Activated B cell treated with CpG ODN at 0.5 μM for 24 hours (primary cell): ENCODE results near the gene PCNT. TPM values are rescaled to one million over a fixed set of nuclear protein-coding genes. Genes with fewer than 3 reads are reported as not detected.

Experiments
- ATAC-seq: fragments of 200-7000 bp; cut with Tn5 transposase; one replicate; pipeline ENCODE4 v1.10.0; 2021; ENCODE audit warnings: low read depth, mild to moderate bottlenecking, moderate library complexity
- CTCF ChIA-PET: fragments of 350-600 bp; sonication (Branson Sonifier 250); formaldehyde crosslinking; loops from one replicate; lab custom pipeline; 2021; ENCODE audit warnings: antibody characterized with exemption; lab: Charles Lee
- POLR2A ChIA-PET: fragments of 350-600 bp; sonication (Branson Sonifier 250); formaldehyde crosslinking; loops from one replicate; lab custom pipeline; 2021; ENCODE audit warnings: antibody characterized with exemption; lab: Charles Lee
- DNase-seq: peaks from one replicate; pipeline ENCODE4 v3.0.0; 2022
- H3K27ac Mint-ChIP-seq: one replicate; pipeline ENCODE4 v1.8.0; 2020; ENCODE audit warnings: mixed read lengths
- H3K27me3 Mint-ChIP-seq: one replicate; pipeline ENCODE4 v1.8.0; 2021; ENCODE audit warnings: mixed read lengths
- H3K36me3 Mint-ChIP-seq: one replicate; pipeline ENCODE4 v1.8.0; 2021; ENCODE audit warnings: low read depth, mixed read lengths
- H3K4me1 Mint-ChIP-seq: one replicate; pipeline ENCODE4 v1.8.0; 2021; ENCODE audit warnings: mixed read lengths
- H3K4me3 Mint-ChIP-seq: one replicate; pipeline ENCODE4 v1.8.0; 2020; ENCODE audit warnings: mild to moderate bottlenecking, mixed read lengths
- H3K9me3 Mint-ChIP-seq: one replicate; pipeline ENCODE4 v1.8.0; 2020; ENCODE audit warnings: mixed read lengths
- CTCF ChIP-seq: fragments of 200-600 bp; IDR thresholded peaks from one replicate; pipeline ENCODE4 v1.8.0; 2022; ENCODE audit warnings: antibody characterized with exemption, mild to moderate bottlenecking
- intact Hi-C: fragments of 100-400 bp; cut with micrococcal nuclease; formaldehyde crosslinking; loops from one replicate; pipeline ENCODE4 v1.15.1; 2024
- total RNA-seq: library from RNA; stranded (reverse); gene quantifications from 2 replicates; pipeline ENCODE4 v1.2.3, GENCODE V29; 2022

PCNT gene
- total RNA-seq, result 39.7 and 40.9 TPM in 2 replicates

GRCh38 chr21:46323710-46324389 lies at the start of gene PCNT, which contains the start of gene C21orf58:
PCNT (plus strand) TSS chr21:46324156; CDS start chr21:46324229, 73 bp downstream.
C21orf58 (minus strand) TSS chr21:46323870; CDS start chr21:46322738, 1,132 bp downstream.
- Mint-ChIP-seq H3K9me3 (no peaks in the 10 kb centered on the region), H3K4me3 (peak within 1 kb of the TSS; percentile 94), H3K27ac (peak within 1 kb of the TSS; percentile 94), H3K4me1 (peaks cover 29% of the 10 kb centered on the region), H3K36me3 (peaks cover 16% of the 10 kb centered on the region), H3K27me3 (no peaks in the 10 kb centered on the region)
- POLR2A ChIA-PET, result interaction anchor here (1.0 kb wide), 2 partner anchors 95 to 312 kb away, joined by 5 to 6 read pairs; partner anchors contain the start of genes LSS and PRMT2
- DNase-seq (peak; percentile 98), ATAC-seq (peak; percentile 82)
- intact Hi-C loops, result loop anchor here (1.0 to 5.0 kb wide), 6 partner anchors 38 to 1382 kb away; partner anchors contain the start of genes DIP2A, LSS, SLX9 and SPATC1L
- CTCF ChIA-PET, result interaction anchor here (0.9 kb wide), 1 partner anchor 180 kb away, joined by 3 read pairs; no protein-coding TSS in a partner anchor
- TF ChIP-seq CTCF, result no peak

- TF ChIP-seq CTCF, result no peak
- peaks cover 81% of the 10 kb centered on the region for H3K36me3 Mint-ChIP-seq
- H3K4me1 Mint-ChIP-seq, result peaks cover 3% of the 10 kb centered on the region
- intact Hi-C loops, result no loop called here
- POLR2A ChIA-PET, result no interaction called here
- H3K27ac Mint-ChIP-seq, result no peak overlapping the region
- no peak overlapping the region for H3K4me3 Mint-ChIP-seq
- DNase-seq (no peak), ATAC-seq (no peak)
- CTCF ChIA-PET, result no interaction called here
- no peaks in the 10 kb centered on the region for H3K27me3 Mint-ChIP-seq
- H3K9me3 Mint-ChIP-seq, result no peaks in the 10 kb centered on the region
Observed at GRCh38 chr21:46274797-46275390, 49.1 kb upstream of the PCNT start.

- peaks cover 45% of the 10 kb centered on the region for H3K4me1 Mint-ChIP-seq
- DNase-seq (no peak), ATAC-seq (no peak)
- peak overlapping the region; percentile 61 for H3K27ac Mint-ChIP-seq
- TF ChIP-seq CTCF, result no peak
- peaks cover 47% of the 10 kb centered on the region for H3K36me3 Mint-ChIP-seq
- intact Hi-C loops, result no loop called here
- H3K9me3 Mint-ChIP-seq, result no peaks in the 10 kb centered on the region
- POLR2A ChIA-PET, result interaction anchor here (0.8 kb wide), 1 partner anchor 12 kb away, joined by 4 read pairs; no protein-coding TSS in a partner anchor
- CTCF ChIA-PET, result interaction anchor here (2.6 kb wide), 1 partner anchor 140 kb away, joined by 17 read pairs; no protein-coding TSS in a partner anchor
- peak overlapping the region; percentile 53 for H3K4me3 Mint-ChIP-seq
- H3K27me3 Mint-ChIP-seq, result no peaks in the 10 kb centered on the region
Observed at GRCh38 chr21:46284077-46284644, 39.8 kb upstream of the PCNT start.

GRCh38 chr21:46284733-46285132 lies 39.2 kb upstream of the PCNT start:
- no peak for DNase-seq
- Mint-ChIP-seq H3K4me1 (peaks cover 43% of the 10 kb centered on the region), H3K27me3 (no peaks in the 10 kb centered on the region), H3K4me3 (peak overlapping the region; percentile 98), H3K9me3 (no peaks in the 10 kb centered on the region), H3K36me3 (peaks cover 42% of the 10 kb centered on the region), H3K27ac (peak overlapping the region; percentile 76)
- TF ChIP-seq CTCF, result no peak
- ATAC-seq, result no peak
- POLR2A ChIA-PET, result interaction anchor here (0.7 to 1.9 kb wide), 6 partner anchors 8 to 141 kb away, joined by 3 to 11 read pairs (median 4); a partner anchor contains a TSS
- CTCF ChIA-PET, result interaction anchor here (2.6 kb wide), 1 partner anchor 141 kb away, joined by 17 read pairs; no protein-coding TSS in a partner anchor
- intact Hi-C loops, result no loop called here
